SU-DHL-6 (cell line): Measurements from ENCODE around the gene PEX7.

Experiments used
- EZH2phosphoT487 ChIP-seq: fragments of 200-600 bp; sonication (generic), shearing (Covaris generic); conservative IDR thresholded peaks from 2 replicates; pipeline ENCODE4 v1.6.1; 2018; ENCODE audit warnings: mild to moderate bottlenecking, antibody characterized with exemption, low read length, moderate library complexity, mixed read lengths
- TF ChIP-seq, protein P1 (sequence below): fragments of 200-600 bp; sonication (generic); IDR thresholded peaks from one replicate; pipeline ENCODE4 v1.5.1; 2017; ENCODE audit warnings: antibody characterized with exemption, mild to moderate bottlenecking, low read length, moderate library complexity; ENCODE audit not compliant: insufficient read depth, poor library complexity, severe bottlenecking

DNA sequence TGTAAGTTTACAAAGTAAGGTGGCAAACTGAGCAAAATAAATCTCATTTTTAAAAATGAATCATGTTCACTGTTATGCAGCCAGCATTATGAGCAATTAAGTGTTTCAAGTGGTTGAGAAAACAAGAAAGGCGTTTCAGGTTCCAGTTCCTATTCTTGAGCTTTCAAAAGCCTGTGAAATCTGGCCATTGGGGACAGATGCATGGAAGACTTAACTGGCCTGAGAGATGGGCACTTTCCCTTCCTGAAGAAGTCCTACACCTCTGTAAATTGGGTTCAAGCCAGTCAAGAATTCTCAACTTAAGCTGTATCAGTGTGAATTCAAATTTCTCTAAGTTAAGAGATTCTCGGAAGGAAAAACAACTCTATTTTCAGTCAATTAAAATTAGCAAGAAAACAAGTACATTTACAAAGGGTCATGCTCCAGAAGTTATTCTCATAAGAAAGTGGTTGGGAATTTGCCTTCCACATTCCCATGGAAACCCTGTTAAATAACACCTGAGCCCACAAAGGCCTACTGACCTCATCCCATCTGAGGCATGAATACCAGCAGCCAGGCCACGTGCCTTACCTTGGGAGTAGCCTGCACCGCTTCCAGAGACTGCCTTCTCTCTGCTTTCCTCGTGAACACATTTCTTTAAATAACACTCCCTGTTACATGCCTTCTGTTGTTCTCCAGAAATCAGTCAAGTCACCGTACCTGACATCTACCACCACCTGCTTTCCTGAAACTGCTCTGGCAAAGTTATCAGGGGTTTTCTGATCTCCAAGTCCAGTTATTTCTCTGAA lies 49.5 kb upstream of the PEX7 start:
- TF ChIP-seq, protein P1, sequence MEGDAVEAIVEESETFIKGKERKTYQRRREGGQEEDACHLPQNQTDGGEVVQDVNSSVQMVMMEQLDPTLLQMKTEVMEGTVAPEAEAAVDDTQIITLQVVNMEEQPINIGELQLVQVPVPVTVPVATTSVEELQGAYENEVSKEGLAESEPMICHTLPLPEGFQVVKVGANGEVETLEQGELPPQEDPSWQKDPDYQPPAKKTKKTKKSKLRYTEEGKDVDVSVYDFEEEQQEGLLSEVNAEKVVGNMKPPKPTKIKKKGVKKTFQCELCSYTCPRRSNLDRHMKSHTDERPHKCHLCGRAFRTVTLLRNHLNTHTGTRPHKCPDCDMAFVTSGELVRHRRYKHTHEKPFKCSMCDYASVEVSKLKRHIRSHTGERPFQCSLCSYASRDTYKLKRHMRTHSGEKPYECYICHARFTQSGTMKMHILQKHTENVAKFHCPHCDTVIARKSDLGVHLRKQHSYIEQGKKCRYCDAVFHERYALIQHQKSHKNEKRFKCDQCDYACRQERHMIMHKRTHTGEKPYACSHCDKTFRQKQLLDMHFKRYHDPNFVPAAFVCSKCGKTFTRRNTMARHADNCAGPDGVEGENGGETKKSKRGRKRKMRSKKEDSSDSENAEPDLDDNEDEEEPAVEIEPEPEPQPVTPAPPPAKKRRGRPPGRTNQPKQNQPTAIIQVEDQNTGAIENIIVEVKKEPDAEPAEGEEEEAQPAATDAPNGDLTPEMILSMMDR = no peak
- no peak for TF ChIP-seq EZH2phosphoT487
